ENCODE data around the gene MYCBP2. TPM values are rescaled to one million over a fixed set of nuclear protein-coding genes. Genes with fewer than 3 reads are reported as not detected.

Gene MYCBP2
- total RNA-seq, 3 donors from 2014 or later: 179 to 282 (median 181) TPM

GRCh38 chr13:77196052-77196618 lies 130.8 kb downstream of the MYCBP2 start:
- H3K9me3 ChIP-seq: no peaks in the 10 kb centered on the region
- H3K4me1 ChIP-seq: no peaks in the 10 kb centered on the region
- H3K27me3 ChIP-seq: no peaks in the 10 kb centered on the region
- DNase-seq (ENCODE audit: low spot score in 2 of 2): no peak
- no peak overlapping the region for H3K4me3 ChIP-seq
- TF ChIP-seq POLR2AphosphoS5 (IDR thresholded peaks at IDR 0.05) (no peak), POLR2A (IDR thresholded peaks at IDR 0.05) (no peak), CTCF (IDR thresholded peaks at IDR 0.05) (no peak)
- intact Hi-C loops (cut with DNase I; ENCODE audit: low total_unique reads): no loop called here
- H3K27ac ChIP-seq: no peak overlapping the region
- peaks cover 2% of the 10 kb centered on the region for H3K36me3 ChIP-seq

GRCh38 chr13:77190349-77190958 lies 136.4 kb downstream of the MYCBP2 start:
- Histone ChIP-seq H3K4me1 (no peaks in the 10 kb centered on the region), H3K9me3 (no peaks in the 10 kb centered on the region), H3K4me3 (no peak overlapping the region), H3K27me3 (no peaks in the 10 kb centered on the region), H3K27ac (no peak overlapping the region), H3K36me3 (peaks cover 4% of the 10 kb centered on the region)
- DNase-seq (ENCODE audit: low spot score in 2 of 2): no peak
- intact Hi-C loops (cut with DNase I; ENCODE audit: low total_unique reads): no loop called here
- no peak for TF ChIP-seq CTCF (IDR thresholded peaks at IDR 0.05)
- TF ChIP-seq POLR2A (IDR thresholded peaks at IDR 0.05): no peak
- TF ChIP-seq POLR2AphosphoS5 (IDR thresholded peaks at IDR 0.05): no peak

DNA sequence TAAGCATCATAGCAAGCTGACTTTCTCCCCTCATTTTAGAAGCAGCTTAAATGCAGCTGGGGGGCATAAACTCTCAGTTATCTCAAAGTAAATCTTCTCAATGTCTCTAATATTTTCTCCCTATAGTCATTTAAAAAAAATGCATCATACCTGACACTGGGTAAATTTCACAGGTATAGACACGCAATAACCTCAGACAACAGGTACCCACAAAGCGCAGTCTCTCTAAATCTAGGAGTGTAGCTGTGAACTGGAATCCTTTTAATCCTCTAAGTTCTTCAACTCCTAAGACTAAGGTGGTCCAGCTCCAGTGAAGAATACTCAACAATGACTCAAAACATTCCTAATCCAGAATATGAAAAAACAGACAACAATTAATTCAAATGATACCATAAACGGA lies 141.2 kb downstream of the MYCBP2 start:
- intact Hi-C loops (cut with DNase I; ENCODE audit: low total_unique reads): no loop called here
- H3K36me3 ChIP-seq: peaks cover 4% of the 10 kb centered on the region

DNA sequence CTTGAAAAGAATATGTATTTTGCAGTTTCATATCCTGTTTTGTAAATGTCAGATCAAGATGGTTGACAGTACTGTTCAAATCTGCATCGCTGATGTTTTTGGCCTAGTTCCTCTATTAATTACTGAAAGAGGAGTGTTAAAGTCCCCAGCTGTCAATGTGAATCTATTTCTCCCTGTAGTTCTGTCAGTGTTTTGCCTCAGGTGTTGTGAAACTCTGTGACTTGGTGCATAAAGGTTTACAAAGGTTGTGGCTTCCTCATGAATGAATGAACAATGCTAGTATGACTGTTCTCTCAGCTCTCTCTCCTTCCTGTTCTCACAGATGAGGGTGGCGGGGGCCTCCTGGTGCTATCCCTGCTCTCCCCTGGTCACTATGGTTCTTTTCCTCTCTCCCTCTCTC lies 142.4 kb downstream of the MYCBP2 start:
- no peaks in the 10 kb centered on the region for H3K4me1 ChIP-seq
- no peak overlapping the region for H3K27ac ChIP-seq
- H3K9me3 ChIP-seq: no peaks in the 10 kb centered on the region
- no peak overlapping the region for H3K4me3 ChIP-seq
- DNase-seq (ENCODE audit: low spot score in 2 of 2): no peak
- TF ChIP-seq POLR2A (IDR thresholded peaks at IDR 0.05) (no peak), POLR2AphosphoS5 (IDR thresholded peaks at IDR 0.05) (no peak), CTCF (IDR thresholded peaks at IDR 0.05) (no peak)
- intact Hi-C loops (cut with DNase I; ENCODE audit: low total_unique reads): no loop called here
- no peaks in the 10 kb centered on the region for H3K36me3 ChIP-seq
- no peaks in the 10 kb centered on the region for H3K27me3 ChIP-seq

More for the DNA sequence above, 141.2 kb downstream of the MYCBP2 start:
- no peaks in the 10 kb centered on the region for H3K27me3 ChIP-seq
- H3K4me3 ChIP-seq: no peak overlapping the region
- no peaks in the 10 kb centered on the region for H3K4me1 ChIP-seq
- DNase-seq (ENCODE audit: low spot score in 2 of 2): no peak
- TF ChIP-seq POLR2A (IDR thresholded peaks at IDR 0.05) (no peak), POLR2AphosphoS5 (IDR thresholded peaks at IDR 0.05) (no peak), CTCF (IDR thresholded peaks at IDR 0.05) (no peak)
- no peaks in the 10 kb centered on the region for H3K9me3 ChIP-seq
- H3K27ac ChIP-seq: no peak overlapping the region

- H3K27me3 ChIP-seq: no peaks in the 10 kb centered on the region
- TF ChIP-seq POLR2AphosphoS5 (IDR thresholded peaks at IDR 0.05) (no peak), CTCF (IDR thresholded peaks at IDR 0.05) (no peak), POLR2A (IDR thresholded peaks at IDR 0.05) (no peak)
- intact Hi-C loops (cut with DNase I; ENCODE audit: low total_unique reads): no loop called here
- no peak overlapping the region for H3K4me3 ChIP-seq
- H3K9me3 ChIP-seq: no peaks in the 10 kb centered on the region
- H3K36me3 ChIP-seq: peaks cover 12% of the 10 kb centered on the region
- H3K27ac ChIP-seq: no peak overlapping the region
- no peak for DNase-seq (ENCODE audit: low spot score in 2 of 2)
- no peaks in the 10 kb centered on the region for H3K4me1 ChIP-seq
Observed at GRCh38 chr13:77180011-77180410, 146.9 kb downstream of the MYCBP2 start.
